Glomerular visceral epithelial cell (primary cell): ENCODE results near the gene ANGEL1.
A peak's percentile ranks its signal among the peaks of the same experiment; 100 is the strongest.

ENCODE experiments used
- DNase-seq: peaks from one replicate; pipeline ENCODE4 v3.0.0-alpha.2; 2016; ENCODE audit errors: extremely low spot score

The ANGEL1 gene

GRCh38 chr14:76765461-76765931 lies 47.2 kb downstream of the ANGEL1 start:
- no peak for DNase-seq

- DNase-seq = no peak
Measured at GRCh38 chr14:76763096-76764041, 49.3 kb downstream of the ANGEL1 start.

- no peak for DNase-seq
Measured at GRCh38 chr14:76762411-76763095, 50.1 kb downstream of the ANGEL1 start.

- DNase-seq = no peak
Measured at GRCh38 chr14:76761960-76762410, 50.7 kb downstream of the ANGEL1 start.

- peak; percentile 65 for DNase-seq
Measured at GRCh38 chr14:76761136-76761959, 51.3 kb downstream of the ANGEL1 start, which contains the start of gene VASH1. Gene VASH1, plus strand, starts transcription at chr14:76761468. Its CDS starts 1,354 bp downstream, at chr14:76762822.

GRCh38 chr14:76760331-76761135 lies 52.1 kb downstream of the ANGEL1 start:
- no peak for DNase-seq

- no peak for DNase-seq
Measured at GRCh38 chr14:76759589-76759988, 53.1 kb downstream of the ANGEL1 start.

- DNase-seq = no peak
Measured at GRCh38 chr14:76756371-76756750, 56.3 kb downstream of the ANGEL1 start.

- DNase-seq = no peak
Measured at GRCh38 chr14:76755610-76756370, 56.9 kb downstream of the ANGEL1 start.

GRCh38 chr14:76754586-76754985 lies 58.1 kb downstream of the ANGEL1 start:
- no peak for DNase-seq

- no peak for DNase-seq
Measured at GRCh38 chr14:76753541-76754198, 59.0 kb downstream of the ANGEL1 start.

GRCh38 chr14:76752744-76753143 lies 59.9 kb downstream of the ANGEL1 start:
- DNase-seq = no peak

GRCh38 chr14:76742966-76743365 lies 69.7 kb downstream of the ANGEL1 start:
- peak; percentile 9 for DNase-seq

GRCh38 chr14:76742185-76742584 lies 70.5 kb downstream of the ANGEL1 start:
- no peak for DNase-seq

GRCh38 chr14:76741074-76741473 lies 71.6 kb downstream of the ANGEL1 start:
- no peak for DNase-seq
